ENCODE results near the gene FAM181A.

The FAM181A gene

DNA sequence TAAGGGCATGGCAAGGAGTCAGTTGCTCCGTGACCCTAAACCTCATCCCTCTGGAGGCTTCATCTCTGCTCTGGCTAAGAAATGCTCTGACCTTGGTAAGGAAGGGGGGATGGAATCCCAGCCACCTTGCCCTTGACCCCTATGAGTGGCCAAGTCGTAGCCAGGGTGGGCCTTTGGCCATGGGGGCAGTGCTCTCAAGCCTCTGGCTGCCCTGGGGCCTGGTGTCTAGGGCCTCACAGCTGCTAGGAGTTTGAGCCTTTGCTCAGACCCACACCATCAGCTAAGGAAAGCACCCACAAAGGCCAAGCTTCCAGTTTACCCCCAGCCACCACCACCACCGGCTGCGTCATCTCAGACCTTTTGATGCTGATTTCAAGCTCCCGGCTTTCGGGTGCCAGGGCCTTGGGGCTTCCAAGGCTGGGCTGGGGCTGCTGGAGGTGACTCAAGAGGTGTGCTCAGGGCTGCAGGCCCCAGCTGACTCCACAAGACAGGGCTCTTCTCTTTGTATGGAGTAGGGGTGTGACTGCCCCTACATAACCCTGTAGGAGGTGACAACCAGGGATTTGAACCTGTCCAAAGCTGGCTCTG lies 45.6 kb downstream of the FAM181A start:
- Histone ChIP-seq H3K36me3 (ENCODE audit: insufficient read depth, low read length) (no peaks in the 10 kb centered on the region), H2AFZ (ENCODE audit: low read length) (no peak overlapping the region), H3K9ac (ENCODE audit: low read length) (peak overlapping the region; percentile 84), H3K4me1 (ENCODE audit: insufficient read depth, low read length, severe bottlenecking) (peaks cover 100% of the 10 kb centered on the region), H4K20me1 (ENCODE audit: insufficient read depth, low read length) (no peaks in the 10 kb centered on the region), H3F3A (ENCODE audit: insufficient read depth, low read length) (peaks cover 8% of the 10 kb centered on the region), H3K9me2 (ENCODE audit: low read depth, low read length) (no peaks in the 10 kb centered on the region), H3K27ac (ENCODE audit: low read depth, low read length, poor library complexity, severe bottlenecking) (peak overlapping the region; percentile 100), H3K4me3 (ENCODE audit: low read depth, low read length, poor library complexity, severe bottlenecking) (peak overlapping the region; percentile 50), H3K79me2 (ENCODE audit: insufficient read depth, low read length) (no peaks in the 10 kb centered on the region), H3K27me3 (ENCODE audit: insufficient read depth, low read length) (no peaks in the 10 kb centered on the region), H3K4me2 (ENCODE audit: low read length) (peak overlapping the region; percentile 70), H3K9me3 (ENCODE audit: low read length) (no peaks in the 10 kb centered on the region; the same call in 1 of the 2 replicates)
- no peak for TF ChIP-seq EZH2 (IDR thresholded peaks at IDR 0.05; ENCODE audit: borderline replicate concordance, low read length)
- TF ChIP-seq, protein P1, sequence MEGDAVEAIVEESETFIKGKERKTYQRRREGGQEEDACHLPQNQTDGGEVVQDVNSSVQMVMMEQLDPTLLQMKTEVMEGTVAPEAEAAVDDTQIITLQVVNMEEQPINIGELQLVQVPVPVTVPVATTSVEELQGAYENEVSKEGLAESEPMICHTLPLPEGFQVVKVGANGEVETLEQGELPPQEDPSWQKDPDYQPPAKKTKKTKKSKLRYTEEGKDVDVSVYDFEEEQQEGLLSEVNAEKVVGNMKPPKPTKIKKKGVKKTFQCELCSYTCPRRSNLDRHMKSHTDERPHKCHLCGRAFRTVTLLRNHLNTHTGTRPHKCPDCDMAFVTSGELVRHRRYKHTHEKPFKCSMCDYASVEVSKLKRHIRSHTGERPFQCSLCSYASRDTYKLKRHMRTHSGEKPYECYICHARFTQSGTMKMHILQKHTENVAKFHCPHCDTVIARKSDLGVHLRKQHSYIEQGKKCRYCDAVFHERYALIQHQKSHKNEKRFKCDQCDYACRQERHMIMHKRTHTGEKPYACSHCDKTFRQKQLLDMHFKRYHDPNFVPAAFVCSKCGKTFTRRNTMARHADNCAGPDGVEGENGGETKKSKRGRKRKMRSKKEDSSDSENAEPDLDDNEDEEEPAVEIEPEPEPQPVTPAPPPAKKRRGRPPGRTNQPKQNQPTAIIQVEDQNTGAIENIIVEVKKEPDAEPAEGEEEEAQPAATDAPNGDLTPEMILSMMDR (IDR thresholded peaks at IDR 0.05; ENCODE audit: low read length): no peak

DNA sequence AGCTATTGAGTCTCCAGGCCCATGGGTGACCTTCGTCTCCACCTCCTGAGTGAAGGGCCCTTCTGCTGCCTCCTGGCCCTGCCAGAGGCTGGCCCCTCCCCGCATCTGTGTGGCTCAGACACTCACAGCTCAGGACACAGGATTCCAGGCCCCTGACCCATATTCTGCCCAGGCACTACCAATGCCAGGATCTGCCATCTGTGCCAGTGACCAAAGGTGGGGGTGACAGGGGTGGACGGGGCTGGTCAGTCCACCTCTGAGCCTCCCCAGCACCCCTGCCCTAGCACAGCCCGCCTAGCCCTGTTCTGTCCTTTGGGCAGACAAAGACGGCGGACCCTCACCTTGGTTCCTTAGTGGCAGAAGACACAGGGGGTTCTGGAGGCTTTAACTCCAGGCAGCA lies 46.5 kb downstream of the FAM181A start:
- no peak overlapping the region for H2AFZ ChIP-seq (ENCODE audit: low read length)
- H3K27me3 ChIP-seq (ENCODE audit: insufficient read depth, low read length): no peaks in the 10 kb centered on the region
- peak overlapping the region; percentile 84 for H3K9ac ChIP-seq (ENCODE audit: low read length)
- peak overlapping the region; percentile 100 for H3K27ac ChIP-seq (ENCODE audit: low read depth, low read length, poor library complexity, severe bottlenecking)
- H3K4me3 ChIP-seq (ENCODE audit: low read depth, low read length, poor library complexity, severe bottlenecking): peak overlapping the region; percentile 50
- peaks cover 11% of the 10 kb centered on the region for H3F3A ChIP-seq (ENCODE audit: insufficient read depth, low read length)
- peaks cover 100% of the 10 kb centered on the region for H3K4me1 ChIP-seq (ENCODE audit: insufficient read depth, low read length, severe bottlenecking)
- no peaks in the 10 kb centered on the region for H4K20me1 ChIP-seq (ENCODE audit: insufficient read depth, low read length)
- H3K9me3 ChIP-seq (ENCODE audit: low read length): no peaks in the 10 kb centered on the region; the same call in 1 of the 2 replicates
- no peak for TF ChIP-seq EZH2 (IDR thresholded peaks at IDR 0.05; ENCODE audit: borderline replicate concordance, low read length)
- H3K36me3 ChIP-seq (ENCODE audit: insufficient read depth, low read length): no peaks in the 10 kb centered on the region
- H3K9me2 ChIP-seq (ENCODE audit: low read depth, low read length): no peaks in the 10 kb centered on the region
- H3K4me2 ChIP-seq (ENCODE audit: low read length): peak overlapping the region; percentile 70
- no peaks in the 10 kb centered on the region for H3K79me2 ChIP-seq (ENCODE audit: insufficient read depth, low read length)

DNA sequence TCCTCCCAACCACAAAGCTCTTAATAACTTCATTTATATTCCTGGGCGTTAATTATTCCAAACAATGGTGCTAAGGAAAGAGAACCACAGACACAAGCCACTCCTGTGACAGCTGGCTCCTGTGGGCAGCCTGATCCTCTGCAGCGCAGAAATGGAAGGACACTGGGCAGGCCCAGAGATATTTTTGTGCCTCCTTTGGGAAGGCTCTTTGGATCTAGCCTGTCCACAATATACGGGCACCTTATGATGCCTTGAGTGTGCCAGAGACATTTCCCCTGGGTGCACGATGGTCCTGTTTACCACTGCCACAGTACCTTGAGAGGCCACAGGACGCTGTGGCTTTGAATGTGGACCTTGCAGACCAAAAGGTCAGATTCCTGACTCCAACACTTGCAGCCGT lies 47.2 kb downstream of the FAM181A start:
- Histone ChIP-seq H3K27me3 (ENCODE audit: insufficient read depth, low read length) (no peaks in the 10 kb centered on the region), H3K27ac (ENCODE audit: low read depth, low read length, poor library complexity, severe bottlenecking) (peak overlapping the region; percentile 100), H3K9me2 (ENCODE audit: low read depth, low read length) (no peaks in the 10 kb centered on the region), H3K9ac (ENCODE audit: low read length) (peak overlapping the region; percentile 84), H3K79me2 (ENCODE audit: insufficient read depth, low read length) (no peaks in the 10 kb centered on the region), H3K4me2 (ENCODE audit: low read length) (peak overlapping the region; percentile 70), H3K4me3 (ENCODE audit: low read depth, low read length, poor library complexity, severe bottlenecking) (peak overlapping the region; percentile 50), H4K20me1 (ENCODE audit: insufficient read depth, low read length) (no peaks in the 10 kb centered on the region), H3F3A (ENCODE audit: insufficient read depth, low read length) (peaks cover 18% of the 10 kb centered on the region), H3K36me3 (ENCODE audit: insufficient read depth, low read length) (no peaks in the 10 kb centered on the region), H3K9me3 (ENCODE audit: low read length) (no peaks in the 10 kb centered on the region; the same call in 1 of the 2 replicates), H2AFZ (ENCODE audit: low read length) (no peak overlapping the region), H3K4me1 (ENCODE audit: insufficient read depth, low read length, severe bottlenecking) (peaks cover 100% of the 10 kb centered on the region)
- TF ChIP-seq EZH2 (IDR thresholded peaks at IDR 0.05; ENCODE audit: borderline replicate concordance, low read length): no peak
- TF ChIP-seq, protein P1 (IDR thresholded peaks at IDR 0.05; ENCODE audit: low read length): no peak

GRCh38 chr14:93974833-93975232 lies 47.7 kb downstream of the FAM181A start:
- Histone ChIP-seq H3K27ac (ENCODE audit: low read depth, low read length, poor library complexity, severe bottlenecking) (peak overlapping the region; percentile 100), H3K4me3 (ENCODE audit: low read depth, low read length, poor library complexity, severe bottlenecking) (peak overlapping the region; percentile 50), H3K79me2 (ENCODE audit: insufficient read depth, low read length) (no peaks in the 10 kb centered on the region), H3K4me2 (ENCODE audit: low read length) (peak overlapping the region; percentile 70), H3F3A (ENCODE audit: insufficient read depth, low read length) (peaks cover 18% of the 10 kb centered on the region), H3K27me3 (ENCODE audit: insufficient read depth, low read length) (no peaks in the 10 kb centered on the region), H4K20me1 (ENCODE audit: insufficient read depth, low read length) (no peaks in the 10 kb centered on the region), H3K4me1 (ENCODE audit: insufficient read depth, low read length, severe bottlenecking) (peaks cover 99% of the 10 kb centered on the region), H3K9ac (ENCODE audit: low read length) (peak overlapping the region; percentile 84), H2AFZ (ENCODE audit: low read length) (no peak overlapping the region), H3K36me3 (ENCODE audit: insufficient read depth, low read length) (no peaks in the 10 kb centered on the region), H3K9me3 (ENCODE audit: low read length) (no peaks in the 10 kb centered on the region; the same call in 1 of the 2 replicates), H3K9me2 (ENCODE audit: low read depth, low read length) (no peaks in the 10 kb centered on the region)
- no peak for TF ChIP-seq EZH2 (IDR thresholded peaks at IDR 0.05; ENCODE audit: borderline replicate concordance, low read length)
- TF ChIP-seq, protein P1 (IDR thresholded peaks at IDR 0.05; ENCODE audit: low read length): no peak

Measured in OCI-LY1 (cell line).